NCI-H510A (cell line): ENCODE results near the gene PCDHA9.

Experiments
- DNase-seq: peaks from one replicate; lab custom pipeline; 2025; lab: John Stamatoyannopoulos, UW

Gene PCDHA9

DNA sequence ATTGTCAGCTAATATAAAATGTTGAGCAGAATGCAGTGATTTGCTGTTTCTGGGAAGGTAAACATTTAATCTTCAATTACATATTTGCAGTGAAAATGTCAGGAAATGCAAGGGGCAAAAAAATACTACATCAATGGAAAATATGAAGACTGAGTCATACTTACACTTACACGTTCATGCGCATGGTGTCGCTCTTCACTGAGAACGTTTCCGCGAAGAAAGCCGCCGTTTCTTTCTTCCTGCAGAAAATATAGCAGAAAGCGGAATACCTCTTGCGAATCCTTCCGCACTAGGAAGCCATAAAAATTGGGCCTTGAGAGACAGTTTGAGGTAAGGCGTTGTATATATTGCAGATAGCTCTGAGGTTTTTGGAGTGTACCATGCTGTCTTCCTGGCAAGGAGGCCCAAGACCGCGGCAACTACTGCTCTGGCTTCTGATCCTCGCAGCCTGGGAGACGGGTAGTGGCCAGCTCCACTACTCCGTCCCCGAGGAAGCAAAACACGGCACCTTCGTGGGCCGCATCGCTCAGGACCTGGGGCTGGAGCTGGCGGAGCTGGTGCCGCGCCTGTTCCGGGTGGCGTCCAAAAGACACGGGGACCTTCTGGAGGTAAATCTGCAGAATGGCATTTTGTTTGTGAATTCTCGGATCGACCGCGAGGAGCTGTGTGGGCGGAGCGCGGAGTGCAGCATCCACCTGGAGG lies 33.9 kb downstream of the PCDHA9 start, which contains the start of gene PCDHA13:
Gene PCDHA13, plus strand, starts transcription at position 236 of the 702 bp plus-strand sequence. Its CDS starts 145 bp downstream, at position 381.
- no peak for DNase-seq

DNA sequence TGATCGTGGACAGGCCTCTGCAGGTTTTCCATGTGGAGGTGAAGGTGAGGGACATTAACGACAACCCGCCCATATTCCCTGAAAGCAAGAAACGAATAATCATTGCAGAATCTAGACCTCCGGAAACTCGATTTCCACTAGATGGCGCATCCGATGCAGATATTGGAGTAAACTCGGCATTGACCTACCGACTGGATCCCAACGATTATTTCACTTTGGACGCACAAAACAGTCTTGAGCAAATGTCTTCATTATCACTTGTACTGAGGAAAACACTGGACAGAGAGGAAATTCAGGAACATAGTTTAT lies 34.4 kb downstream of the PCDHA9 start:
- DNase-seq, result no peak

DNA sequence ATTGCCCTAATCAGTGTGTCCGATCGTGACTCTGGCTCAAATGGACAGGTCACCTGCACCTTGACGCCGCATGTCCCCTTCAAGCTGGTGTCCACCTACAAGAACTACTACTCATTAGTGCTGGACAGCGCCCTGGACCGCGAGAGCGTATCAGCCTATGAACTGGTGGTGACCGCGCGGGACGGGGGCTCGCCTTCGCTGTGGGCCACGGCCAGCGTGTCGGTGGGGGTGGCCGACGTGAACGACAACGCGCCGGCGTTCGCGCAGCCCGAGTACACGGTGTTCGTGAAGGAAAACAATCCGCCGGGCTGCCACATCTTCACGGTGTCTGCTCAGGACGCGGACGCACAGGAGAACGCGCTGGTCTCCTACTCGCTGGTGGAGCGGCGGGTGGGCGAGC lies 35.2 kb downstream of the PCDHA9 start:
- no peak for DNase-seq

DNA sequence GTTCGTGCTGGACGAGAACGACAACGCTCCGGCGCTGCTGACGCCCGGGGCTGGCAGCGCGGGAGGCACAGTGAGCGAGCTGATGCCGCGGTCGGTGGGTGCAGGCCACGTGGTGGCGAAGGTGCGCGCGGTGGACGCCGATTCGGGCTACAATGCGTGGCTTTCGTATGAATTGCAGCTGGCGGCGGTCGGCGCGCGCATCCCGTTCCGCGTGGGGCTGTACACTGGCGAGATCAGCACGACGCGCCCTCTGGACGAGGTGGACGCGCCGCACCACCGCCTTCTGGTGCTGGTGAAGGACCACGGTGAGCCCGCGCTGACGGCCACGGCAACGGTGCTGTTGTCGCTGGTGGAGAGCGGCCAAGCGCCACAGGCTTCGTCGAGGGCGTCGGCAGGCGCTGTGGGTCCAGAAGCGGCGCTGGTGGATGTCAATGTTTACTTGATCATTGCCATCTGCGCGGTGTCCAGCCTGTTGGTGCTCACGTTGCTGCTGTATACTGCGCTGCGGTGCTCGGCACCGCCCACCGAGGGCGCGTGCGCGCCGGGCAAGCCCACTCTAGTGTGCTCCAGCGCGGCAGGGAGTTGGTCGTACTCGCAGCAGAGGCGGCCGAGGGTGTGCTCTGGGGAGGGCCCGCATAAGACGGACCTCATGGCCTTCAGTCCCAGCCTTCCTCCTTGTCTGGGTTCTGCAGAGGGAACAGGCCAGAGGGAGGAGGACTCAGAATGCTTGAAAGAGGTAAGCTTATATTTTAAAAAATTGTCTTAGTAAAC lies 35.9 kb downstream of the PCDHA9 start:
- no peak for DNase-seq
